Activated CD4-positive, CD25-positive, alpha-beta regulatory T cell treated with anti-CD3 and anti-CD28 coated beads, Interleukin-2, amount 50 U/mL, for 72 hours (primary cell): ENCODE results near the gene LARP1.
"Not testable (repeated sequence)": the region's sequence is repeated elsewhere in the genome, so short reads cannot be mapped to it uniquely, and the experiment has no call there.

ENCODE experiments used
- DNase-seq: peaks from one replicate; pipeline ENCODE4 v3.0.0; 2021

The LARP1 gene

DNA sequence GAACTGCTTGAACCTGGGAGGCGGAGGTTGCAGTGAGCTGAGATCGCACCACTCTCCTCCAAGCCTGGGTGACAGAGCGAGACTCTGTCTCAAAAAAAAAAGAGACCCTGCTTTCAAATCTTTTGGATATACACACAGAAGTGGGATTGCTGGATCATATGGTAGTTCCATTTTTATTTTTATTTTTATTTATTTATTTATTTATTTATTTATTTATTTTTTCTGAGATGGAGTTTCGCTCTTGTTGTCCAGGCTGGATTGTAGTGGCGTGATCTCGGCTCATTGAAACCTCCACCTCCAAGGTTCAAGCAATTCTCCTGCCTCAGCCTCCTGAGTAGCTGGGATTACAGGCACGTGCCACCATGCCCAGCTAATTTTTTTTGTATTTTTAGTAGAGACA, 19.8 kb upstream of the LARP1 start:
- not testable (repeated sequence) for DNase-seq

DNA sequence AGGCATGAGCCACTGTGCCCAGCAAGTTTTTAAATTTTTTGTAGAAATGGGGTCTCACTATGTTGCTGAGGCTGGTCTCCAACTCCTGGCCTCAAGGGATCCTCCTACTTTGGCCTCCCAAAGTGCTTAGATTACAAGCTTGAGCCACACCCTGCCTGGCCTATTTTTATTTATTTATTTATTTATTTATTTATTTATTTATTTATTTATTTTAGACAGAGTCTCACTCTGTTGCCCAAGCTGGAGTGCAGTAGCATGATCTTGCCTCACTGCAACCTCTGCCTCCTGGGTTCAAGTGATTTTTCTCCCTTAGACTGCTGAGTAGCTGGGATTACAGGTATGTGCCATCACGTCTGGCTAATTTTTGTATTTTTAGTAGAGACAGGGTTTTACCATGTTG, 18.8 kb upstream of the LARP1 start:
- not testable (repeated sequence) for DNase-seq

DNA sequence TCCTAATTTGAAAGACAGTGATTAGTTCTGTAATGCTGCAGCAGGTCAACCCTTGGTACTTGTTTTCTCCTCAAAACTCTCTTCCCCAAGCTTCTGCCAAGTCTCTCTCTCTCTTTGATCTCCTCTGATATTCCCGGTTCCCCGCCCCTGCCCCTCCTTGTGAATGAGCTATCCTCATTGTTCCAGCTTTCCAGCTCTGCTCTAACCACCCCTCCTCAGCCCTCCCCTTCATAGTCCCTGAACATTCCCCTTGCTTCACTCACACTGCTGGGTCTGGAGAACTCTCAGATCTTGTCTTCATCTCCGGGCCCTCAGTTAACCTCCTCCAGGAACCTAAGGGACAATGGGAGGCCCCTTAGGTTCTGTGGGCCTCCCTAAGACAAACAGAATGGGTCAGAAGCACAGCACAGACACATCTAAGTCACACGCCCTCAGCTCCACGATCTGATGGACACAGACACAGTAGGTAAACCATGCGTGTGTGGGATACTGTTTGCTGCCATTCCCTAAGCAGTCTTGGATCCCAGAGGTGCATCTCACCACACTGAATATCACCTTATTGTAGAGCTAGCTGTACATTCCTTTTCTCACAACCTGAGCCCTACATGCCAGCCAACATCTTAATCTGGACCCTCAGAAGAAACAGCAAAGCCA, 17.4 kb upstream of the LARP1 start:
- DNase-seq, result no peak

DNA sequence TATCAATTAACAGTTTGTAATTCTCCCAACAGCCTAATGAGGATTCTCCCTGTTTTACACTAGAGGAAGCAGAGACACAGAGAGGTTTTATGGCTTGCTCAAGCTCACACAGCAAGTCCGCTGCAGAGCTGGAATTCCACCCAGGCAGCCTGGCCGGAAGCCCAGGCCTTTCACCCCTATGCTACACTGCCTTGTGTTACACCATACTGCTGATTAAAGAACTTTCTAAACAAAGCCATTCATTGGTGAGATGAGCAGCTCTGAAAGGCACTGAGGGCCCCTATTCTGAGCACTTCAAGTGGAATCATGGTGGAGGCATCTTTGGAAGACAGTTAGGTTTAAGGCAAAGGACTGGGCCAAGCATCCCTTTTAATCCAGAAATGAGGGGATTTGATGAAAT, 14.7 kb upstream of the LARP1 start:
- DNase-seq, result no peak

DNA sequence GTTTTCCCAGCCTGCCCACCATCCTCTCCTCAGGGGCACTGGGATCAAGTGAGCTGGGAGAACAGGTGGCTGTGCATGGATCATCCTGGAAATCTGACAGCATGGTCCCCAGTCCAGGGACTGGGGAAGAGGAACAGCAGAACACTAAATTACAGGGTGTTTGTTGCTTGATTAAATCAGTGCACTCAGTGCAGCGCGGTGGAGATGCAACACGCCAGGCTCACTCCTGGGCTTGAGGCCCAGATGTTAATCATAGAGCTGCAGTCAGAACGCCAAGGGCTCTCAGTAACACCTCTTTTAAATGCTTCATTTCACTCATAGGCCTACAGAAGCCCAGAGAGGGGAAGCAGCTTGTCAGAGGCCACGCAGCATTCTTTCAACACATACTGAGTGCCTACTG, 14.2 kb upstream of the LARP1 start:
- no peak for DNase-seq

DNA sequence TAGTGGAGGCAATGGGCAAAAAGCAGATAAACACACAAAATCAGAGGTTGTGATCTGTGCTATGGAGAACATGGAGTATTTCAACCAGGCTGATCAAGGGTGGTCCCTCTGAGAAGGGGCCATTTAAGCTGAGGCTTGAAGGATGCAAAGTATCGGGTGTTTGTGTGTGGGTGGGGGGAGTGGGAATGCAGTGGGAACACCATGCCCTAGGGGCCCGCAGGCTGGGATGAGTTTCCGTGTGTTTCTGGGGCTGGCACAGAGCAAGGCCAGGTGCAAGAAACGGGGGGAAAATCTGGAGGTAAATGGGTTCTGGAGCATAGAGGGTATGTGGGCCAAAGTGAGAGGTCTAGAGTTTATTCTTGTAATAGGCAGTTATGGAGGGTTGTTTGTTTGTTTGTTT, 13.8 kb upstream of the LARP1 start:
- DNase-seq, result no peak

DNA sequence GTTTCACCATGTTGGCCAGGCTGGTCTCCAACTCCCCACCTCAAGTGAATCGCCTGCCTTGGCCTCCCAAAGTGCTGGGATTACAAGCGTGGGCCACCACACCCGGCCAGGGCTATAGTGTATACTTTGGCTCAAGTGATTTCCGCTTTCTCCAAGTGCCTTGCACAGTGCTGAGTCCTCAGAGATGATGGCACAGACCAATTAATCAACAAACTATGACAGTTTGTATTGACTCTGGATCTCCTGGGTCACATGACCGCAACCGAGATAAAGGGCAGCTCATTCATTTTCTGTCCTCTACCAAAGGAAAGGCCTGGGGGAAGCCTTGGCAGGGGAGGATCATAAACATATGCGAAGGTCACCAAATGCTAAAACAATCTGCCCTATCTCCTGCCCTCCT, 11.4 kb upstream of the LARP1 start:
- DNase-seq, result no peak

DNA sequence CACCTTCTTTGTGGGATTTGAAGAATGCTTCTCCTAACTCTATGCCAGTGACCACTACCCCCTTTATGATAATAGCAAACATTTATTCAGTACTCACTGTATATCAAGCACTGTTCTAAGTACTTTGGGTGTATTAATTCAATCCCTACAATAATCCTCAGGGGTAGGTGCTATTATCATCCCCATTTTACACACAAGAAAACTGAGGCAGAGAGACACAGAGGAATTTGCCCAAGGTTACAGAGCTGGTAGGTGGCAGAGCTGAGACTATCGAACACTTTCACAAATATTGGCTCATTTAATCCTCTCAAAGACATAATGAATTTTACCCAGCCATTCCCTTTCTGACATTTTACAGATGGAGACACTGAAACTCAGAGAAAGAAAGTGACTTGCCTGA, 9.8 kb upstream of the LARP1 start:
- no peak for DNase-seq

DNA sequence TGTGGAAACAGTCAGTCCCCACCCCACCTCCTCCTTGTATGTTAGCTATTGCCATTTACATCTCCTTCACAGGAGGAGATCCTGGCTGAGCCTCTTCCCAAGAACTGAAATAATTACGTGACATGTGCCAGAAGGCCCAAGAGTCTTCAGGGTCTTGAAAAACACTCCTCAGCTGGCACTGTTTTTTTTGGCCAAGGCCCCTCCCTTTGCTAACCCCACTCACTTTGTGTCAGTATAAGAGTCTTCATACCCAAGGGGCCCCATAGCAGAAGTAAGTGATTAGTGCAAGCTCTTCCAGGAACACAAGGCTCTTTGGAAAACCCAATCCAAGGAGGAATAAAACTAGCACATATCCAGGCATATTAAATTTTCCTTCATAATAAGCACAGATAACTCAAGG, 5.7 kb upstream of the LARP1 start:
- no peak for DNase-seq

DNA sequence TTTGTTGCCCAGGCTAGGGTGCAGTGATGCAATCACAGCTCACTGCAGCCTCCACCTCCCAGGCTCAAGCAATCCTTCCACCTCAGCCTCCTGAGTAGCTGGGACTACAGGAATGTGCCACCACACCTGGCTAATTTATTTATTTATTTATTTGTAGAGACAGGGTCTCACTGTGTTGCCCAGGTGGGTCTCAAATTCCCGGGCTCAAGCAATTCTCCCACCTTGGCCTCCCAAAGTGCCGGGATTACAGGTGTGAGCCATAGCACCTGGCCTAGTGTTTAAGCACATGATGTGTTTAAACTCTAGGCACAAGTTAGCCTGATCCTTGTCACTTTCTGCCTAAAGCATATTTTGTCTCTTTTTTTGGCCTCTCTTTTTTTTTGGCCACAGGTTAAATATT, 4.5 kb upstream of the LARP1 start:
- not testable (repeated sequence) for DNase-seq

DNA sequence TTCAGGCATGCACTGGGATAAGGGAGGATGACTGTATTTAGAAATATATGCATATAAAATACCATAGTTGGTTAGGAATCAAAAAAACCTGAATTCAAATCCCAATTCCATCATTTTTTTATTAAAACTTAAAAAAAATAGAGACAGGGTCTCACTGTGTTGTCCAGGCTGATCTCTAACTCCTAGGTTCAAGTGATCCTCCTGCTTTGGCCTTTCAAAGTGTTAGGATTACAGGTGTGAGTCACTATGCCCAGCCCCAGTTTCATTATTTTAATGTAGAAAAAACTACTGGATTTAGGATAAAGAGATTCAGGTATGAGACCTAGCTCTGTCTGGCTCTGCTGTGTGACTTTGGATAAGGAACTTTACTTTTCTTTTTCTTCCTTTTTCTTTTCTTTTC, 3.3 kb upstream of the LARP1 start:
- no peak for DNase-seq

DNA sequence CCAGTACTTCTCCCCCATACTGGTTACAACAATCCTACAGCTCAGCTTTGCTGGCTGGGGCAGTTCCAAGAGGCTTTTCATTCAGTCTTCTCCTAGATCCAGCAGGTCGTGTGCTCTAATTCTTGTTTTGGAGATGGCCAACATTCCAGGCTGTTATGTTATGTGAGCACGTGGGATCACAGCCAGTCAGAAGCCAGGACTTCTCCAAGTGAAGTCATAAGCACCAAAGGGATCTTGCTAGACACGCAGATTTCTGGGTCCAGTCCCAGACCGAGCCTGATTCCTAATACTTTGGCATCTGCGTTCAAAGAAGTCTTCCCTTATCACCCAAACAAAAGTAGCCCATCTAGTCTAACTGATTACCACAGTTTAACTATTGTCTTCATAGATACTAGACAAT, 1.4 kb upstream of the LARP1 start:
- no peak for DNase-seq

DNA sequence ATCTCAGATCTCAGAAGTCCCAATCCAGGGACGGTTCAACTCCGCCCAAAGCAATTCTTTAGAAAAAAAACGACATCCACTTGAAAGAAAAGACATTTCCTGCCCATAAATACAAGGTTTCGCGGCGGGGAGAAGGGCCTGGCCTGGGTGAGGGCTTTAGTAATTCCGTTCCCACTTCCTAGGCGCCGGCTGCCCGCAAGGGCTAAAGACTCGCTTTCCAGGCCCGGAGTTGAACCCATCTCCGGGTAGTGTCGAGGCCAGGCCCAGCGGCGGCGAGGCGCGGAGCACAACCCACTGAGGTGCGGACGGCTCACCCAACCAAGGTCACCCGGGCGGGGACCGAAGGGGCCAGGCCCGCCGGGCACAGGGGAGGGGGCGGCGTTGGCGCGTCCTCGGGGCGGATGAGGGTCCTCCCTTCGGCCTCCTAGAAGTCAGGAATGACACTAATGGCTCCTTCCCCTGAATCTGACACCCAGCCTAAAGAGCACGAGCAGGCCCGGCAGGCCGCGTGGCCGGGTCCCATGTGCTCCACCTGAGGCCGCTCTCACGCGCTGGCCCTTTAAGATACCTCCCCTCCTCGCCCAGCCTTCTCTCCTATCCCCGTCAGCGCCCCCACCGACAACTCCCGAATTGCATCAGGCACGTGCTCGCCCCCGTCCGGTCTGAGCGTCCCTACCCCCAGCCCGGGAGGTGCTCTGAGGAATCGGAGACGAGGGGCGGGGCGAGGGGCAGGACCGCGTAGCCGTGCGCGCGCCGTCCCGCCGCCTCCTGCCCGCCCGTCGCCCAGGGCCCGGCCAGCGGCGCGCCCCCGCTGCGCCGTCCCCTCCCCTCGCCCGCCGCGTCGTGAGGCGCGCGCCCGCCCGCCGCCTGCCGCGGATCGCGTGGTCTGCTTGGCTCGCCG, 467 bp upstream of the LARP1 start:
- DNase-seq, result peak; percentile 98

DNA sequence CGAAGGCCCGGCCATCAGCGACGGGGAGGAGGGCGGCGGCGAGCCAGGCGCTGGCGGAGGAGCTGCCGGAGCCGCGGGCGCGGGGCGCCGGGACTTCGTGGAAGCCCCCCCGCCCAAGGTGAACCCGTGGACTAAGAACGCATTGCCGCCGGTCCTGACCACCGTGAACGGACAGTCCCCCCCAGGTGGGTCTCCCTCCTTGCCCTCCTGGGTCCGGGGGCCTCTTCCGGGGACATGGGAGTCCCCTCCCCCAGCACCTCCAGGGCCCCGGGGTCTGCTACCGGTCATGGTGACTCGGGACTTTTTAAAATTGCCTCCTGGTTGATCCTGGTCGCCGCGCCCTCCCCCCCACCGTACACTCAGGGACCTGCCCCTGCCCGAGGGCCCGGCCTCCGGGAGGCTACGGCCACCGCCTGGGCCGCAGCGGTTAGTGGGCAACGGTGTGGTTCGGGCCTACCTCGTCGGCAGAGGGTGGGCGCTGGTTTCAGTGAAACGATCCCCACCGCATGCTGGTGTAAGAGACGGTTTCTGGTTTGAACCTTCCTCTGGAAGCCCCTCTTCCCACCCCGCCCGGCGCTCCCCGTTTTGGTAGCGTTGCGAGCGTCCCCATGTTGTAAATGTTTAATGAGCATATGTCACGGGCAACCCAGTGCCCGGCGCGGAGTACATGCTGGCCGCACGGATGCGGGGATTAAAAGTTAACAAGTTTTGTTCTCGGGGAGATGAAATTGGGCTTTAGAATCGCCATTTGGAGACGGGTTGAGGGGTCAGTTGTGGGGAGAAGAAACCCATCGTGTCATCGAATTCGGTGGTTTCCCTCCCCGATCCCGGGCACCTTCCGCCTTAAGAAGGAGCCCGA, 1.1 kb downstream of the LARP1 start:
- peak; percentile 58 for DNase-seq

DNA sequence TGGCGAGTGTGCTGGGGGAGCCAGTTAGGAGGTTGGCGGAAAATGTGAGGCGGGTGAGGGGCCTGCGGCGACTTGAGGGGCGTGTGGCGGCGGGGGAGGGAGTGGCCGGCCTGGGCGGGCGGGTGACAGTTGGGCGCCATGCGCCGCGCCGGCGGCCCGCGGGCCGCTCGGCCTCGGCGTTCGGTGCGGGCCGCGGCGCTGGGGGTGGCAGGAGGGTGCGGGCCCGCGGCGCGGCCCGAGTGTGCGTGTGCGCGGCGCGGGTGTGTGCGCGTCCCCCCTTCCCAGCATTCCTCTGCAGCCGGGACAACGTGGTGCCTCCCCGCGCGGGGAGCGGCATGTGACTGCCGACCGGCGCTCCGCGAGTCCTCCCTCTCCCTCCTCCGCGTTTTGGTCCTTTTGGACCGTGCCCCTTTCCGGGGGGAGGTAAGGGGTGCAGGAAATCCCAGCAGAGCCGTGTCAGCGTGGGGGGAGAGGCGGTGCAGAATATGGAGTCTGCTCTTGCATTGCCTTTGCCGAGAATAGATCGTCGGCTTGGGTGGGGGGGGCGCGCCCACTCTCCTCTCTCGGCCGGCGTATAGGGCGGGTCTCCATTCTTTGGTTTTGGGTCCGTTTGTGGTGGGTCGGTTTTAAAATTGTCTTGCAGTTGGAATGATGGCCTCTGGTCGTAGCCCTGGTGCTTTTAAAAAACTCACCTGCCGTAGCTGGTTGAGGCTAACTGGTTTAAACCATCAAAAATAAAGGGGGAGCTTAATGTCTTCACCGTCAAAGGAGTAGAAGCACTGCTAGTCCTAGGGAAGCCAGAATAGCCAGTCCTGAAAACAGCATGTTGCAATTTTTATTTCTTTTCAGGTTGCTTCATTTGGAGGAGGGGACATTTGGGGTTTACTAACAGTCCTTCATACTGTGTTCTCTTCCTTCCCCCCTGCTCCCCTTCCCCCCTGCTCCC, 2.0 kb downstream of the LARP1 start:
- peak; percentile 57 for DNase-seq

DNA sequence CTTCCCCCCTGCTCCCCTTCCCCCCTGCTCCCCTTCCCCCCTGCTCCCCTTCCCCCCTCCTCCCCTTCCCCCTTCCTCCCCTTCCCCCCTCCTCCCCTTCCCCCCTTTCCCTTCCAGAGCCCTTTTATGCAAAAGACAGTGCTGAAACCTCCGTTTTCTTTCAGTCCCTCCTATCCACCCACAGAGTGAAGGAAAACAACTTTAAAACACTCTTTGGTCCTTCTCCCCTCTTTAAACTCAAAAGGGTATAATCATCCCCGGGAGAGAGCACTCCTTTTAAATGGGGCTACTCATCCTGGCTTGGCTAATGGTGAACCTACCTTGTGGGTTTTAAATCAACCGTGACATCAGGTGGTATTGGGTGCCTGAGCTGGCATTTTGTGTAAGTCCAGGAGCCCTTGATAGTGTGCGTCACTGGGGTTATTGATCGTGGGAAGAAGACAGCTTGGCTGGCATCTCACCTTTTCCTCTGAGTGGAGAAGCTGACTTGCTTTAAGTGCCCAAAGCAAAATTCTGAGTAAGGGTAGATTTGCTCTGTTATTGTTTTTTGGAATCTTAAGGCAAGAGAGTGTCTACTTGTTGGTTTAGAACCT, 2.7 kb downstream of the LARP1 start:
- no peak for DNase-seq

DNA sequence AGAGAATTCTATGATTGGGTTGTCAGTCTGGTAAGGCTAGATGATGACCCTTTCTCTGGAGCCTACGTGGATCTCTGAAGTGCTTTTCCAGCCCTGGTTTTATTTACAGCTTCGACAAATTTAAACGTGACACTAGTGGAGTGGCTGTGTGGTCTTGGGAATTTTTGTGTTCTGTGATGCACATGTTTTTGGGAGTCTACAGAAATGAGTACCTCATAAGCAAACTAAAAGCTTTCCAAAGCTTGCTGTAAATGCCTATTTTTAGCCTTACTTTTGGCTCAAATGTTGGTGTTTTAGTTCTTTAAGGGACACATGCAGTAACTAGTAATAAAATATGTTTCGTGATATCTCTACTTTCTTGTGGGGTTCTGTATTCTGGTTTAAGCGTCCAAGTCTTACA, 3.3 kb downstream of the LARP1 start:
- DNase-seq, result no peak

DNA sequence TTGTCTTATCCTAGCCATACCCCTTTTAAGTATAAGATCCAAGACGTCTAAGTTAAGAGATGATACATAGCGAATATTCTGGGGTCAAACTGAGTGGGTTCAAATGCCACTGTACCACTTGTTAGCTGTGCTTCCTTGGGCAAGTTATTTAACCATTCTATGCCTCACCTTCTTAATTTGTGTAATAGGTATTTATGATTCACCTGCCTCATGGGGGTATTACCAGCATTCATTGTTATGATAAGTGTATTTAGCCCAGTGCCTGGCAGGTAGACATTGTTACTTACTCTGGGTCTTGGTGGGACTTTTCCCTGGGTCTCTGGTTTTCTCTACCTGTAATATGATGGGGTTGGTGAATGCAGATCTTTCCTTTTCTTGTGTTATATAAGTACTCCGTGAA, 3.8 kb downstream of the LARP1 start:
- DNase-seq, result no peak

DNA sequence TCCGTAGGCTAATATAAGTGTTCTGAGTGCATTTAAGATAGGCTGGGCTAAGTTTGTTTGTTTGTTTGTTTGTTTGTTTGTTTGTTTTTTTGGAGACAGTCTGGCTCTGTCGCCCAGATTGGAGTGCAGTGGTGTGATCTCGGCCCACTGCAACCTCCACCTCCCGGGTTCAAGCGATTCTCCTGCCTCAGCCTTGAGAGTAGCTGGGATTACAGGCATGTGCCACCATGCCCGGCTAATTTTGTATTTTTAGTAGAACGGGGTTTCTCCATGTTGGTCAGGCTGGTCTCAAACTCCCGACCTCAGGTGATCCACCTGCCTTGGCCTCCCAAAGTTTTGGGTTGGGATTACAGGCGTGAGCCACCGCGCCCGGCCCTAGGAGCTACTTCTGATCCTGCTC, 4.7 kb downstream of the LARP1 start:
- DNase-seq, result not testable (repeated sequence)

DNA sequence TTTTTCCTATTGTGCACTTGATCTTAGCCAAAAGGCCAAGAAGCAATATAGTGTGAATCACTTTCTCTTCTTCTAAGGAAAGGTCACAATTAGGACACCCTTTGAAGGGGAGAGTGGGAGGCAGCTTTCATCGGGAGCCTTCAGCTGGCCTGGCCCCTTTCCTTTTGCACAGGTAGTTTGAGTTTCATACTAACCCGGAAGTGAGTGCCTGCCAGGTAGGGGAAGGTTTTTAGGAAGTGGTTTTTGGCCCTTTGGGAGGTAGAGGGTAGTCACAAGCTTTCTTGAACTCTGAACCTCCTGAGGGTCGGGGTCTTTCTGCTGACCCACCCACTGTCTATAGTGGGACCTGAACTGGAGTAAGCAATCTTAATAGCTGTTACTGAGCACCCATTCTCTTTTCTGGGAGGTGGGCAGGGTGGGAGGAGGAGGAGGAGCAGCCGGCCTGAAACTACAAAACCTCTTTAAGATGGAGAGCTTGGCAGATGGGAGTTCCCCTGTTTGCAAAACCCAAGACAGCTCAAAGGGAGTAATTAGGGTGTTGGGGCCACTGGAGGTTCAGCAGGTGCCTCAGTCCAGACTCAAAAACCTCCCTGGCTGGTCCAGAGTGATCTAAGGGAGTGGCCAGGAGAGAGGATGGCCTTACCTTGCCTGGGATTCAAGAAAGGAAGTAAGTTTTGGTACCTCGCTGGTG, 6.0 kb downstream of the LARP1 start:
- no peak for DNase-seq

DNA sequence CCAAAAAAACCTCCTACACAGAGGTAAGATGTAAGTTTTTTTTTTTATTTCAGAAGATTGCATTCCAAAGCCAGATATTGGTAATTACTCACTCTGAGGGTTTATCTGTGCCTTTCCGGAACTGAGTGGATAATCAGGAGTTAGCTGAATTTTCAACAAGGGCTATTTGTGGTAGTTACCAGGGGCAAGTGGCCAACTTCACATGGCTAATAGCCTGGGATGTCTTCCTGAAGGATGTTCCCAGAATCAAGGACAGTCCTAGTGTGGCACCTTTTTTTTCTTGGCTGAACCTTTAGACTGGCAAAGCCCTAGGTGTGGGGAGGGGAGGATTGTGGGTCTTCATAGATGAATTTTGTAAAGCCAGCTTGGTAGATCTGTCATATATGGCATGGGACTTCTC, 7.1 kb downstream of the LARP1 start:
- DNase-seq, result no peak
